Measurements from ENCODE around the gene GPR142. TPM values are rescaled to one million over a fixed set of nuclear protein-coding genes. Genes with fewer than 3 reads are reported as not detected.

Gene GPR142
- total and polyA plus RNA-seq, 2 of the 13 experiments (the other 11 are each of a cell fraction or from before 2014, with no cell fraction given), result not detected

DNA sequence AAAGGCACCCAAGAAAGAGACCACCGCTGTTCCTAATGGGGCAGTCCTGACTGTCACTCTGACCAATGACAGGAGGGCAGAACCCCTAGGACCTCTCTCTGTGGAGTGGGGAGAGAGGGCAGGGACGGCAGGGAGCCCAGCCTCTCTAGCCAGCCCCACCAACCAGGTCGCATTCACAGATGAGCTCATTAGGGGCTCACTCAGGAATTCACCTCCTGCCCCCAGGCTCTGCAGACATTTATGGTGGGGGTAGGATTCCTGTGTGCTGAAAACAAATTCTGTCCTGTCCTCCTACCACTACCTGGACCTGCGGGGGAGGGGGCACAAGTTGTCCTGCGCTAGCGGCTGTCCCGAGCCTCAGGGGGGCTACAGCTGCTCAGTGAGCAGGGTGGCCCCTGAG is 36.9 kb downstream of the GPR142 start (continued):
- TF ChIP-seq, protein P1, sequence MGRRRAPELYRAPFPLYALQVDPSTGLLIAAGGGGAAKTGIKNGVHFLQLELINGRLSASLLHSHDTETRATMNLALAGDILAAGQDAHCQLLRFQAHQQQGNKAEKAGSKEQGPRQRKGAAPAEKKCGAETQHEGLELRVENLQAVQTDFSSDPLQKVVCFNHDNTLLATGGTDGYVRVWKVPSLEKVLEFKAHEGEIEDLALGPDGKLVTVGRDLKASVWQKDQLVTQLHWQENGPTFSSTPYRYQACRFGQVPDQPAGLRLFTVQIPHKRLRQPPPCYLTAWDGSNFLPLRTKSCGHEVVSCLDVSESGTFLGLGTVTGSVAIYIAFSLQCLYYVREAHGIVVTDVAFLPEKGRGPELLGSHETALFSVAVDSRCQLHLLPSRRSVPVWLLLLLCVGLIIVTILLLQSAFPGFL (CRISPR knock-in tag; IDR thresholded peaks at IDR 0.05), result no peak
- TF ChIP-seq, protein P2, sequence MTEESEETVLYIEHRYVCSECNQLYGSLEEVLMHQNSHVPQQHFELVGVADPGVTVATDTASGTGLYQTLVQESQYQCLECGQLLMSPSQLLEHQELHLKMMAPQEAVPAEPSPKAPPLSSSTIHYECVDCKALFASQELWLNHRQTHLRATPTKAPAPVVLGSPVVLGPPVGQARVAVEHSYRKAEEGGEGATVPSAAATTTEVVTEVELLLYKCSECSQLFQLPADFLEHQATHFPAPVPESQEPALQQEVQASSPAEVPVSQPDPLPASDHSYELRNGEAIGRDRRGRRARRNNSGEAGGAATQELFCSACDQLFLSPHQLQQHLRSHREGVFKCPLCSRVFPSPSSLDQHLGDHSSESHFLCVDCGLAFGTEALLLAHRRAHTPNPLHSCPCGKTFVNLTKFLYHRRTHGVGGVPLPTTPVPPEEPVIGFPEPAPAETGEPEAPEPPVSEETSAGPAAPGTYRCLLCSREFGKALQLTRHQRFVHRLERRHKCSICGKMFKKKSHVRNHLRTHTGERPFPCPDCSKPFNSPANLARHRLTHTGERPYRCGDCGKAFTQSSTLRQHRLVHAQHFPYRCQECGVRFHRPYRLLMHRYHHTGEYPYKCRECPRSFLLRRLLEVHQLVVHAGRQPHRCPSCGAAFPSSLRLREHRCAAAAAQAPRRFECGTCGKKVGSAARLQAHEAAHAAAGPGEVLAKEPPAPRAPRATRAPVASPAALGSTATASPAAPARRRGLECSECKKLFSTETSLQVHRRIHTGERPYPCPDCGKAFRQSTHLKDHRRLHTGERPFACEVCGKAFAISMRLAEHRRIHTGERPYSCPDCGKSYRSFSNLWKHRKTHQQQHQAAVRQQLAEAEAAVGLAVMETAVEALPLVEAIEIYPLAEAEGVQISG (CRISPR knock-in tag; IDR thresholded peaks at IDR 0.05), result no peak
- TF ChIP-seq ZNF331 (CRISPR knock-in tag; IDR thresholded peaks at IDR 0.05) (no peak), ZNF550 (CRISPR knock-in tag; IDR thresholded peaks at IDR 0.05; ENCODE audit: borderline replicate concordance) (no peak), ESRRA (CRISPR knock-in tag; IDR thresholded peaks at IDR 0.05; ENCODE audit: low read depth) (no peak), ZNF607 (CRISPR knock-in tag; IDR thresholded peaks at IDR 0.05; ENCODE audit: borderline replicate concordance) (no peak)
- TF ChIP-seq, protein P3, sequence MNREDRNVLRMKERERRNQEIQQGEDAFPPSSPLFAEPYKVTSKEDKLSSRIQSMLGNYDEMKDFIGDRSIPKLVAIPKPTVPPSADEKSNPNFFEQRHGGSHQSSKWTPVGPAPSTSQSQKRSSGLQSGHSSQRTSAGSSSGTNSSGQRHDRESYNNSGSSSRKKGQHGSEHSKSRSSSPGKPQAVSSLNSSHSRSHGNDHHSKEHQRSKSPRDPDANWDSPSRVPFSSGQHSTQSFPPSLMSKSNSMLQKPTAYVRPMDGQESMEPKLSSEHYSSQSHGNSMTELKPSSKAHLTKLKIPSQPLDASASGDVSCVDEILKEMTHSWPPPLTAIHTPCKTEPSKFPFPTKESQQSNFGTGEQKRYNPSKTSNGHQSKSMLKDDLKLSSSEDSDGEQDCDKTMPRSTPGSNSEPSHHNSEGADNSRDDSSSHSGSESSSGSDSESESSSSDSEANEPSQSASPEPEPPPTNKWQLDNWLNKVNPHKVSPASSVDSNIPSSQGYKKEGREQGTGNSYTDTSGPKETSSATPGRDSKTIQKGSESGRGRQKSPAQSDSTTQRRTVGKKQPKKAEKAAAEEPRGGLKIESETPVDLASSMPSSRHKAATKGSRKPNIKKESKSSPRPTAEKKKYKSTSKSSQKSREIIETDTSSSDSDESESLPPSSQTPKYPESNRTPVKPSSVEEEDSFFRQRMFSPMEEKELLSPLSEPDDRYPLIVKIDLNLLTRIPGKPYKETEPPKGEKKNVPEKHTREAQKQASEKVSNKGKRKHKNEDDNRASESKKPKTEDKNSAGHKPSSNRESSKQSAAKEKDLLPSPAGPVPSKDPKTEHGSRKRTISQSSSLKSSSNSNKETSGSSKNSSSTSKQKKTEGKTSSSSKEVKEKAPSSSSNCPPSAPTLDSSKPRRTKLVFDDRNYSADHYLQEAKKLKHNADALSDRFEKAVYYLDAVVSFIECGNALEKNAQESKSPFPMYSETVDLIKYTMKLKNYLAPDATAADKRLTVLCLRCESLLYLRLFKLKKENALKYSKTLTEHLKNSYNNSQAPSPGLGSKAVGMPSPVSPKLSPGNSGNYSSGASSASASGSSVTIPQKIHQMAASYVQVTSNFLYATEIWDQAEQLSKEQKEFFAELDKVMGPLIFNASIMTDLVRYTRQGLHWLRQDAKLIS (CRISPR knock-in tag; IDR thresholded peaks at IDR 0.05), result no peak

Measured in HepG2 (cell line).